WERI-Rb-1 (cell line): ENCODE results near the gene PRUNE2.

Experiments
- DNase-seq: peaks from one replicate; pipeline ENCODE4 v3.0.0-alpha.2; 2020
- H3K27ac ChIP-seq: fragments of 250-450 bp; sonication (Bioruptor Pico); 2 replicates; pipeline ENCODE4 v1.5.1; 2020; ENCODE audit warnings: mild to moderate bottlenecking, moderate library complexity
- H3K27me3 ChIP-seq: fragments of 250-450 bp; sonication (Bioruptor Pico); 2 replicates; pipeline ENCODE4 v1.5.1; 2021; ENCODE audit warnings: mild to moderate bottlenecking, low read depth, moderate library complexity; ENCODE audit not compliant: insufficient read depth, severe bottlenecking
- H3K36me3 ChIP-seq: fragments of 250-450 bp; sonication (Bioruptor Pico); 2 replicates; pipeline ENCODE4 v1.5.1; 2020; ENCODE audit warnings: mild to moderate bottlenecking, moderate library complexity
- H3K4me3 ChIP-seq: 2 replicates; pipeline ENCODE4 v1.5.1; 2011; ENCODE audit warnings: low read depth, mild to moderate bottlenecking, control low read depth, low read length
- H3K9me3 ChIP-seq: fragments of 250-450 bp; sonication (Bioruptor Pico); 2 replicates; pipeline ENCODE4 v1.5.1; 2021; ENCODE audit warnings: mild to moderate bottlenecking, moderate library complexity; ENCODE audit not compliant: severe bottlenecking
- TF ChIP-seq, protein P1 (sequence below): IDR thresholded peaks from 2 replicates; pipeline ENCODE4 v1.5.1; 2011; ENCODE audit warnings: low read depth, mild to moderate bottlenecking, control low read depth, inconsistent platforms, low read length

The PRUNE2 gene

DNA sequence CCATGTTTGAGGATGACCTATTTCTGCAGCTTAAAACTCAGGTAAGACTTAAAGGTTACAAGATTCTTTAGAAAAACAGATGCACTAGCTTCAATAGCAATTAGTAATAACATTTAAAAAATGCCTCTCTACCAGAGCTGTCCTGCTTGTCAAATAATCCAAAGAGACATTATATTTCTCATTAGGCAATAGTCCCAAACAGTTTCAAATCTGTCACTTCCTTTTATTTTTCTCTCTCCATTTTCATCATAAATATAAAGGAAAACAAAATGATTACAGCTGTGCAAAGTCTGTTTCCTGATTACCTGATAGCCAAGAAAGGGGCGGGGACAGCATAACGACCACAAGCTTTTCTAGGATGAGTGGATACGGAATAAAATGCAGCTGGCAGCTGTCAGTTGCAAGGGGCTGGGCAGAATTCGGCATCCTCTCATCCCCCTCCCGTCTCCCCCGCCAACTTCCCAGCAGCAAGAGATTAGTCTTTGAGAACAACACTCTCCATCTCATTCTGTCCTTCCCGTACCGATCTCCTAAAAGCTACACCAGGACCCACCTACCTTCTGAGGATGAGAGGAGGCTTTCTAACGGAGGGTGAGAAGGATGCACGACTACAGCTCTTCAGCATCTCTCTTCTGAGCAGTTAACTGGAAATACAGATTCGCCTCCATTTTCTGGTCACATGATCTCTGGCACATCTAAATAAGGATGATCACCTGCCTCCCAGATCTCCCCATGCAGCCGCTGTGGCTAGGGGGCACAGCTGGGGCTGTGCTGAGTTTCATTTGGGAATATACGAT is 214.2 kb downstream of the PRUNE2 start:
- Histone ChIP-seq H3K27me3 (no peaks in the 10 kb centered on the region), H3K27ac (peak overlapping the region; percentile 7; the same call in 1 of the 2 replicates), H3K9me3 (no peaks in the 10 kb centered on the region), H3K4me3 (peak overlapping the region; percentile 51), H3K36me3 (no peaks in the 10 kb centered on the region)
- peak; percentile 31 for DNase-seq
- TF ChIP-seq, protein P1, sequence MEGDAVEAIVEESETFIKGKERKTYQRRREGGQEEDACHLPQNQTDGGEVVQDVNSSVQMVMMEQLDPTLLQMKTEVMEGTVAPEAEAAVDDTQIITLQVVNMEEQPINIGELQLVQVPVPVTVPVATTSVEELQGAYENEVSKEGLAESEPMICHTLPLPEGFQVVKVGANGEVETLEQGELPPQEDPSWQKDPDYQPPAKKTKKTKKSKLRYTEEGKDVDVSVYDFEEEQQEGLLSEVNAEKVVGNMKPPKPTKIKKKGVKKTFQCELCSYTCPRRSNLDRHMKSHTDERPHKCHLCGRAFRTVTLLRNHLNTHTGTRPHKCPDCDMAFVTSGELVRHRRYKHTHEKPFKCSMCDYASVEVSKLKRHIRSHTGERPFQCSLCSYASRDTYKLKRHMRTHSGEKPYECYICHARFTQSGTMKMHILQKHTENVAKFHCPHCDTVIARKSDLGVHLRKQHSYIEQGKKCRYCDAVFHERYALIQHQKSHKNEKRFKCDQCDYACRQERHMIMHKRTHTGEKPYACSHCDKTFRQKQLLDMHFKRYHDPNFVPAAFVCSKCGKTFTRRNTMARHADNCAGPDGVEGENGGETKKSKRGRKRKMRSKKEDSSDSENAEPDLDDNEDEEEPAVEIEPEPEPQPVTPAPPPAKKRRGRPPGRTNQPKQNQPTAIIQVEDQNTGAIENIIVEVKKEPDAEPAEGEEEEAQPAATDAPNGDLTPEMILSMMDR: no peak

GRCh38 chr9:76690973-76691370 is 214.9 kb downstream of the PRUNE2 start:
- H3K9me3 ChIP-seq: no peaks in the 10 kb centered on the region
- H3K27me3 ChIP-seq: no peaks in the 10 kb centered on the region
- no peak overlapping the region for H3K4me3 ChIP-seq
- no peak for DNase-seq
- TF ChIP-seq, protein P1: no peak
- H3K27ac ChIP-seq: no peak overlapping the region
- no peaks in the 10 kb centered on the region for H3K36me3 ChIP-seq

- TF ChIP-seq, protein P1: no peak
- H3K27me3 ChIP-seq: no peaks in the 10 kb centered on the region
- H3K9me3 ChIP-seq: no peaks in the 10 kb centered on the region
- H3K36me3 ChIP-seq: no peaks in the 10 kb centered on the region
- no peak overlapping the region for H3K27ac ChIP-seq
- DNase-seq: no peak
- H3K4me3 ChIP-seq: no peak overlapping the region
Observed at GRCh38 chr9:76690246-76690972, 215.5 kb downstream of the PRUNE2 start.

DNA sequence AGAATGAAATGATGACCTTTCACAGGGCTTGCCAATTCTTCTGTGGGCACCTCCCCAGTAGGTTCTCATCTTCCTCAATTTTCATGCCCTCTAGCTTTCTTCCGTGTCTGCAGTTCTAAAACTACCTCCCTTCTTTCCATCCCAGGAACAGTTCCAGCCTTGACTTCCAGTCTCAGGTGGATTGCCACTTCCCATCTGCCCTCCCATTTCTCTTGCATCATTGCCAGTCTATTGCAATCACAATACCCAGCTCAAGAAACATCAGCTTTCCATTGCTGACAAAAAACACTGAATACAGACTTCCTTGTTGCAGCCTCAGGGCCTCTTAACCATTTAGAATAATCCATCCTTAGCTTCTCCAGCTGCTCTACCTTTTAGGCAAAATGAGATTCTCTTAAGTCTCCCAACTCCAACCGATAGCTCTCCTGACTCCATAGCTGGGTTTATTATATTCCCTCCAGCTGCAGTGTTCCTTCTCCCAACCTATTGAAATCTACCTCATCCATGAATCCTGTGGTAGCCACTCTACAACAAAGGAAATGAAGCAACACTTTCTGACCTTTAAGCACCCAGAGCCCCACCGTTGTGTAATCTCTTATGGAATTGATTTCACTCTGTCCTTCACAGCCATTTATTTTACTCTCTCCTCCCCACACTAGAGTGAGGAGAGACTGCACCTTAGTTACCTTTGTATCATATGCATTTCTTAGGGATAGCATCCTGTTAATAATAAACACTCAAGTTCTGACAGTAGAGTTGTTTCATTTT is 217.3 kb downstream of the PRUNE2 start:
- no peak for DNase-seq
- no peaks in the 10 kb centered on the region for H3K9me3 ChIP-seq
- H3K27me3 ChIP-seq: no peaks in the 10 kb centered on the region
- H3K27ac ChIP-seq: no peak overlapping the region
- H3K4me3 ChIP-seq: no peak overlapping the region
- TF ChIP-seq, protein P1: no peak
- H3K36me3 ChIP-seq: no peaks in the 10 kb centered on the region

GRCh38 chr9:76687861-76688391 is 218.0 kb downstream of the PRUNE2 start:
- Histone ChIP-seq H3K36me3 (no peaks in the 10 kb centered on the region), H3K27me3 (no peaks in the 10 kb centered on the region), H3K4me3 (no peak overlapping the region), H3K9me3 (no peaks in the 10 kb centered on the region), H3K27ac (no peak overlapping the region)
- DNase-seq: no peak
- TF ChIP-seq, protein P1: no peak
